Calu3 (cell line): ENCODE results near the gene KCNAB1. TPM values are rescaled to one million over a fixed set of nuclear protein-coding genes. Genes with fewer than 3 reads are reported as not detected.

ENCODE experiments used
- BruUV-seq: library from RNA; stranded (reverse); fragments of 400-500 nt; replicated peaks from 2 replicates; lab custom pipeline; 2021; lab: Mats Ljungman, UMichigan
- CTCF ChIA-PET: fragments of 300-600 bp; sonication (Branson Sonifier 250); formaldehyde crosslinking; loops from one replicate; lab custom pipeline; 2022; ENCODE audit warnings: antibody characterized with exemption; lab: Charles Lee
- DNase-seq: peaks from one replicate; pipeline ENCODE4 v3.0.0; 2022
- H3K27ac Mint-ChIP-seq: one replicate; pipeline ENCODE4 v1.8.0; 2022; ENCODE audit warnings: mixed read lengths; ENCODE audit not compliant: unreplicated experiment
- H3K27me3 Mint-ChIP-seq: one replicate; pipeline ENCODE4 v1.8.0; 2022; ENCODE audit warnings: mixed read lengths; ENCODE audit not compliant: unreplicated experiment
- H3K36me3 Mint-ChIP-seq: one replicate; pipeline ENCODE4 v1.8.0; 2022; ENCODE audit warnings: mild to moderate bottlenecking, moderate library complexity, mixed read lengths; ENCODE audit not compliant: insufficient read depth, unreplicated experiment
- H3K4me1 Mint-ChIP-seq: one replicate; pipeline ENCODE4 v1.8.0; 2022; ENCODE audit warnings: mild to moderate bottlenecking, low read depth, mixed read lengths; ENCODE audit not compliant: unreplicated experiment
- H3K4me3 Mint-ChIP-seq: one replicate; pipeline ENCODE4 v1.8.0; 2022; ENCODE audit warnings: mild to moderate bottlenecking, low read depth, moderate library complexity, mixed read lengths; ENCODE audit not compliant: unreplicated experiment
- H3K9me3 Mint-ChIP-seq: one replicate; pipeline ENCODE4 v1.8.0; 2022; ENCODE audit warnings: low read depth, mixed read lengths; ENCODE audit not compliant: unreplicated experiment
- intact Hi-C: fragments of 100-400 bp; cut with micrococcal nuclease; formaldehyde crosslinking; loops from one replicate; pipeline ENCODE4 v1.10.0; 2022; ENCODE audit not compliant: unreplicated experiment
- total RNA-seq: library from RNA; stranded (reverse); gene quantifications from 2 replicates; pipeline ENCODE4 v1.2.3, GENCODE V29; 2022
- TF ChIP-seq, protein P1 (sequence below): fragments of 200-600 bp; IDR thresholded peaks from one replicate; pipeline ENCODE4 v1.8.0; 2022; ENCODE audit warnings: antibody characterized with exemption; ENCODE audit not compliant: unreplicated experiment

Gene KCNAB1
- total RNA-seq, 1 experiment from 2014 or later, result 1.6 TPM

DNA sequence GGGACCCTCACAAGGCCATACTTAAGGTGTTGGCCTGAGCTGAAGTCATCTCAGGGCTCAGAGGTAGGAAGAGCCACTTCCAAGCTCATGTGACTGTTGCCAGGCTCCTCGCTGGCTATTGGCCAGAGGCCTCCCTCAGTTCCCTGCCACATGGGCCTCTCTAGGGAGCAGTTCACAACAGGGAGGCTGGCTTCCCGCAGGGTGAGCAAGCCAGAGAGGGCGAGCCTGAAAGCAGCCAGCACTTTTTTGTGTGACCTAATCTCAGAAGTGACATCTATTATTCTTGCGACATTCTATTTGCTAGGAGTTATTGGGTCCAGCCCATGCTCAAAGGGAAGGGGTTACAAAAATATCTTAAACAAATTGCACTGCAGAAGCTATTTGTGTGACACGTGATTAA is 233.2 kb downstream of the KCNAB1 start:
- H3K27ac Mint-ChIP-seq, result no peak overlapping the region
- intact Hi-C loops, result no loop called here
- CTCF ChIA-PET, result no interaction called here
- DNase-seq, result no peak
- no peaks in the 10 kb centered on the region for H3K9me3 Mint-ChIP-seq
- no peaks in the 10 kb centered on the region for H3K4me1 Mint-ChIP-seq
- H3K36me3 Mint-ChIP-seq, result no peaks in the 10 kb centered on the region
- H3K4me3 Mint-ChIP-seq, result no peak overlapping the region
- TF ChIP-seq, protein P1, sequence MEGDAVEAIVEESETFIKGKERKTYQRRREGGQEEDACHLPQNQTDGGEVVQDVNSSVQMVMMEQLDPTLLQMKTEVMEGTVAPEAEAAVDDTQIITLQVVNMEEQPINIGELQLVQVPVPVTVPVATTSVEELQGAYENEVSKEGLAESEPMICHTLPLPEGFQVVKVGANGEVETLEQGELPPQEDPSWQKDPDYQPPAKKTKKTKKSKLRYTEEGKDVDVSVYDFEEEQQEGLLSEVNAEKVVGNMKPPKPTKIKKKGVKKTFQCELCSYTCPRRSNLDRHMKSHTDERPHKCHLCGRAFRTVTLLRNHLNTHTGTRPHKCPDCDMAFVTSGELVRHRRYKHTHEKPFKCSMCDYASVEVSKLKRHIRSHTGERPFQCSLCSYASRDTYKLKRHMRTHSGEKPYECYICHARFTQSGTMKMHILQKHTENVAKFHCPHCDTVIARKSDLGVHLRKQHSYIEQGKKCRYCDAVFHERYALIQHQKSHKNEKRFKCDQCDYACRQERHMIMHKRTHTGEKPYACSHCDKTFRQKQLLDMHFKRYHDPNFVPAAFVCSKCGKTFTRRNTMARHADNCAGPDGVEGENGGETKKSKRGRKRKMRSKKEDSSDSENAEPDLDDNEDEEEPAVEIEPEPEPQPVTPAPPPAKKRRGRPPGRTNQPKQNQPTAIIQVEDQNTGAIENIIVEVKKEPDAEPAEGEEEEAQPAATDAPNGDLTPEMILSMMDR, result no peak
- no TSS peak for BruUV-seq
- H3K27me3 Mint-ChIP-seq, result peaks cover 8% of the 10 kb centered on the region

DNA sequence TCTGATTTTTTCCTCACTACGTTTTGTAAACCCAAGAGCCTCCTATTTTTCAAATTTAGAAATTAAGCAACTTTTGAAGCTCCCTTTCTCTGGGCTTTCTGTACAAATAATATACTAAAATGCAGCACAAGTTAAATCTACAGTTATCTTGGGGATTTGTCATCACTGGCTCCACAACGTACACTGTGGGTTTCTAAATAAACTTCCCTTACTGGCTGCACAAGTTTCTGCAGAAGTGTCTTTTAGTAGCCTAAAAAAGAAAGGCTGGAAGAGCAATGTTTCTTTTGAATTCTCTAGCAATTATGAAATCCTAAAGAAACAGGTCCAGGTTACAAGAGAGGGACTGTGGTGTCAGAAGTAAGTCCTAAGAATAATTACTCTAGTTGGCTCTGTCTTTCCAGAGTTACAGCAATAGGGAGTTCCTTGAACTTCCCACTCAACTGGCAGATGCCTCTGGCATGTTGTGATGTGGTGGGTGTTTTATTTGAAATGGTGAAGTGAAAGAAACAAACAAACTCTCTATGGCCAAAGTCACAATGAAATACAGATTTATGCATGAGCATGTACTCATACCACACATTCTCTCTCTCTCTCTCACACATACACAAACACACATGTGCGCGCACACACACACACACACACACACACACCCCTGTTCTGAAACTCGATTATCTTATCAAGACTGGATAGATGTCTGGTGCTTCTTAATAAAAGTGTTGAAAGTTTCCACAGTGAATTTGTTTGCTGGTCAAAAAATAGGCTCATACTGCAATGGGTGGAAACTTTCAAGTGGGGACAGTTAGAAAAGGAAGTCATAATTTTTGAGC is 236.4 kb downstream of the KCNAB1 start:
- CTCF ChIA-PET, result interaction anchor here (0.6 kb wide), 1 partner anchor 687 kb away, joined by 3 read pairs; no protein-coding TSS in a partner anchor
- no TSS peak for BruUV-seq
- no peak overlapping the region for H3K27ac Mint-ChIP-seq
- no peak for DNase-seq
- no peaks in the 10 kb centered on the region for H3K9me3 Mint-ChIP-seq
- no peaks in the 10 kb centered on the region for H3K4me1 Mint-ChIP-seq
- H3K36me3 Mint-ChIP-seq, result no peaks in the 10 kb centered on the region
- H3K27me3 Mint-ChIP-seq, result peaks cover 17% of the 10 kb centered on the region
- H3K4me3 Mint-ChIP-seq, result no peak overlapping the region
- TF ChIP-seq, protein P1, result no peak
- intact Hi-C loops, result no loop called here

DNA sequence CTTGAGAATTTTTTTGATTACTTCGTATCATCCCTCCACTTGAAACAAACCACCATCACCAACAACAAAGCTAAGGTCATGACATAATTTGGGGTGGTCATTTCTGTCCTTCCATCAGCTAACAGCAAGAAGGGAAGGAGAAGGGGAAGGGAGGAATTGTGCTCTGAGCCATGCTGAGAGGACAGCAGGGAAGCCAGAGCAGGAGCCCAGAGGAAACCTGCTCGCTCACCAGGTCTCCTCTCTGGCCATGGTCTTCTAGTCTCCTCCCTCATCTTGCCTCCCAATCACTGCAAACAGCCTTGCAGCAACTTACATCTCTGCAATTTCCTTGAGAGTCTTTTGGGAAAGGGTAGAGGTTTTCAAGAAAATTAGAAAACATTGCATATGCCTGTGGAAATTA is 237.9 kb downstream of the KCNAB1 start:
- no TSS peak for BruUV-seq
- H3K36me3 Mint-ChIP-seq, result no peaks in the 10 kb centered on the region
- intact Hi-C loops, result no loop called here
- no peak for DNase-seq
- no peak overlapping the region for H3K27ac Mint-ChIP-seq
- no peak overlapping the region for H3K4me3 Mint-ChIP-seq
- peaks cover 16% of the 10 kb centered on the region for H3K27me3 Mint-ChIP-seq
- TF ChIP-seq, protein P1, result no peak
- CTCF ChIA-PET, result no interaction called here
- H3K9me3 Mint-ChIP-seq, result no peaks in the 10 kb centered on the region
- no peaks in the 10 kb centered on the region for H3K4me1 Mint-ChIP-seq

DNA sequence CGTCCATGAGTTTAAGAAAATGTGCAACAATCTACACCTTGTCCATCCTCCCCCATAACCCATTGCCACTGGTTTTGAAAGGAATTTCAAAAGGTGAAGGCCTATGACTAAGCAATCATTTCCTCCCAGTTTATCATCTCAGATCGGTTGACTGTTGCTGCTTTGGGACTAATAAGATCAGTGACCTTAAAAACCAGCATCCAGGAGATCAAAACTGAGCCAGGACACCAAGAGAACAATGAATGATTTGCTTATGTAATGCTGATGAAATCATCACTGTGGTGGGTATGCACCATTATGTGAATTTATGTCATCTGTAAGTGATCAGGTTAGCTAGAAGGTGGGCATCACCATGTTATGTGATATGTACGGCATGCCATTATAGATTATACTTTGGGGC is 239.0 kb downstream of the KCNAB1 start:
- Mint-ChIP-seq H3K4me1 (no peaks in the 10 kb centered on the region), H3K9me3 (no peaks in the 10 kb centered on the region), H3K27ac (no peak overlapping the region), H3K4me3 (no peak overlapping the region), H3K36me3 (no peaks in the 10 kb centered on the region), H3K27me3 (peaks cover 19% of the 10 kb centered on the region)
- TF ChIP-seq, protein P1, result no peak
- intact Hi-C loops, result no loop called here
- BruUV-seq, result no TSS peak
- CTCF ChIA-PET, result interaction anchor here (0.7 kb wide), 1 partner anchor 53 kb away, joined by 3 read pairs; no protein-coding TSS in a partner anchor
- no peak for DNase-seq
